ENCODE data around the gene ATP6V1B1.

The ATP6V1B1 gene

DNA sequence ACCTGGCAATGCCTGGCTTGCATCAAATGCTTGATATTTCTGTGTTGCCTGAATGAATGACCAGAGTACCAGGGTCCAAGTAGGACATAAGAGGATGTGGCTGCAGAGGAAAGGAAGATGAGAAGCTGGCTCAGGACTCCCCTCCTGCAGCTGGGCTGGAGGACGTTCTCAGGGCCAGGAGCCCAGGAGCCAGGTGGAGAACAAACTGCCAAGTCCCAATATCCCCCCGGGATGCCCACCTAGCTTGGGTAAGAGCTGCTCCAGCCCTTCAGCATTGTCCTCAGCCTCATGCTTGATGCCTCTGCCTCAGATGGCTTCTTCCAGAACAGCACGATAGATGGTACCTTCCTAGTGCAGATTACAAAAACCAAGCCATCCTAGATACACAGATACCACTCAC lies 8.6 kb upstream of the ATP6V1B1 start:
- no peak for DNase-seq (ENCODE audit: low spot score)

DNA sequence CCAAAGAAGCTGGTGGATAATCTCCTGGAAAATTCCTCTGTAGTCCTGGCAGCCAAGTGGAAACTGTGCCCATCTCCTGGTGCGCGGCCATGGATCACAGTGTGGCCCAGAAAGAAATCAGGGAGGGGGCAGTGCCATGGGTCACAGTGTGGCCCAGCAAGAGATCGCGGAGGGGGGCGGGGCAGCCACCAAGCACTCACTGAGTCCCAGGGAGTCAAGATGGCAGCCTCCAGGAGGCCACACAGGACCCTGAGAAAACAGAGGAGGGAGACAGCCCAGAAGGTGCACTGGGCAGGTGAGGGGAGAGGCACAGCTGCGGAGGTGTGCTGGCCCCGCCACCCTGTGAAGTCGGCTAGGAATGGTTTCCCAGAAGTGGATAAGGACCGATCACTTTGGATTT lies 8.1 kb upstream of the ATP6V1B1 start:
- no peak for DNase-seq (ENCODE audit: low spot score)

DNA sequence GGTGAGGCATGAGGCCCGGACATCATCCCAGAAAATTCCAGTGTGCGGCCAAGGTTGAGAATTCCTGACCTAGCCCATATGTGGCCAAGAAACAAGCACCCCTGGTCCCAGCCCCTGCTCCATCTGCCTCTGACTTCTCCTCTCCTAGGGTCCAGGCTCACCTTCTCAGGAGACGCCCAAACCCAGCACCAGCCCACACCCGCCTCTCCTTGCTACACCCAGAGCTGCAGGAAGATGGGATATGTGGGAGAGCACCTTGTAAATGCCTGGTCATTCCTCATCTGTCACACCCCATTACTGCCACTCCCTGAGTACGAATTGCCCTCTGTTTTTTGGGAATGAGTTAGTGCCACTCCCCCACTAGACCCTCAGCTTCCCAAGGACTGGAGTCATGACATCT lies 7.3 kb upstream of the ATP6V1B1 start:
- no peak for DNase-seq (ENCODE audit: low spot score)

DNA sequence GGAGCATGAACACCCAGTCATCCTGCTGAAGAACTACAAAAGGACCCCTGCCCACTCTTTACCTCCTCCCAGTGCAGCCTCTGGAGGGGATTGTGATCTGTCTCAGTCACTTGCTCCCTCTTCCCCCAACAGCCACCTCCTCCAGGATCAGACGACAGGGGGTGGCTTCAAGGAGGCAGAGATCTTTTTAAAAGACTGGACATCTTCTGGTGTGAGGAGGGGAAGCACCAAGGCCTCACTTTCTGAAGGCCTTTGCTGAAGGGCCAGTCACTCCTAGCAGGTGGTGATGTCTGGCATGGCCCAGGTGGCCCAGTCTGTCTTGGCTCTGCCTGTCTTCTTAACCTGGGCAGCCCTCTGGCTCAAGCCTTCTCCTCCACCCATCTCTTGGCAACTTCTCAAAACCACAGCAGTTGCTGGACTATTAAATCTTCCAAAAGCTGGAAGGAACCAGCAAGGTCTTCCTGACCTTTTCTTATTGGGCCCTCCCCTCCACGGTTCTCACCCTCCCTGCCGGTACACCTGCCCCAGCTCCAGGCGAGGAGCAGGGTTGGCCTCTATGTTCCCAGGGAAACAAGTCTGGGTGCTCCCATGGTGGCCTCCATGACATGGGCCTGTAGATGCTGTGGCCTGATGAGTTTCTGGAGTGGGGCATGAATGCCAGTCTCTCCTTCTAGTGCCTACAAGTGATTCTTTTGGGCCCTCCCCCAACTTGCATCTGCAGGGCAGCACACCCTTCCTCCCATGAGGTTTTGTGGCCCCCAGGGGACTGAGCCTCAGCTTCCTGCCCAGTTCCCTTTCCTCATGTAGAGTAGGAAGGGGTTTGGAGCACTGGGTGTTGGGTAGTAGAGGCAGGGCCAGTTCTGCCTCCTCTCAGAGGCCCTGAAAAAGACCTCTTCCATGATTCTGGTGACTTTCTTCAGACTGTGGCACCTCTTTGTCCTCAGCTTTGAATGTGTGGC lies 5.0 kb upstream of the ATP6V1B1 start:
- DNase-seq (ENCODE audit: low spot score): no peak

DNA sequence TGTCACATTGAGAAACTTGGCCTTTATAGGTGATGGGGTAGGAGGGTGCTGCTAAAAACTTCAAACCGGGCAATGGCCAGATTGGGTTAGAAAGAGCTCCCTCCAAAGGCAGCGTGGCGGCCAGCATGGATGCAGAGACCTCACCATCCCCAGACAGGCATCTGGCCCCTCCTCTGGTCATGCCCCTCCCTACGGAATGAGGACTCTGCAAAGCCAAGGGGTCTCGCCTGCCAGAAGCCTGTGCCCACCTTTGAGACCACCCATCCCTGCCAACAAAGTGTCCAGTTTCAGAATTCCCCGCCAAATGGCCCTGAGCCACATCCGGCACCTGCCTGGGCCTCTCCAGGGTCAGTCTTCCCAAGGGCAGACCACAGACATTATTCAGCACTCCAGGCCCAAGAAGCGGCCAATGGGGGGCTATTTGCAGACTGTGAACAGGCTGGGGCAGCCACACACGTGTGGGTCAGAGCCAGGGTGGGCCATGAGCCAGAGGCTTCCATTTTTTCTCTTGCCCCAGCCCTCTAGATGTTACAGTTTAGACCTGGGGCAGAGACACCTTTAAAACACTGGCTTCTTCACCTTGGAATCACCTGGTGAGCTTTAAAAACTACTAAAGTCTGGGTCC lies 4.2 kb upstream of the ATP6V1B1 start:
- no peak for DNase-seq (ENCODE audit: low spot score)

DNA sequence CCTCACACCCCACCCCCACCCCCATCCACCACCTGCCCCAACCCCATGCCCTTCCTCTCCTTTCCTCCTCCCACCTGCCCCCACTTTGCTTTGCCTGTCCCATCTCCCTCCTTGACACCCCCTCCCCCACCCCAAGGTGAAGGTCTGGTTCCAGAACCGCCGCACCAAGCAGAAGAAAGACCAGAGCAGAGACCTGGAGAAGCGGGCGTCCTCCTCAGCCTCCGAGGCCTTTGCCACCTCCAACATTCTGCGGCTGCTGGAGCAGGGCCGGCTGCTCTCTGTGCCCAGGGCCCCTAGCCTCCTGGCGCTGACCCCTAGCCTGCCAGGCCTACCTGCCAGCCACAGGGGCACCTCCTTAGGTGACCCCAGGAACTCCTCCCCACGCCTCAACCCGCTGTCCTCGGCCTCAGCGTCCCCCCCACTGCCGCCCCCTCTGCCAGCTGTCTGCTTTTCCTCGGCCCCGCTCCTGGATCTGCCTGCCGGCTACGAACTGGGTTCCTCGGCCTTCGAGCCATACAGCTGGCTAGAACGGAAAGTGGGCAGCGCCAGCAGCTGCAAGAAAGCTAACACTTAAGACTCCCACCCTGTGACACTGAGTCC lies 3.0 kb upstream of the ATP6V1B1 start:
- no peak for DNase-seq (ENCODE audit: low spot score)

DNA sequence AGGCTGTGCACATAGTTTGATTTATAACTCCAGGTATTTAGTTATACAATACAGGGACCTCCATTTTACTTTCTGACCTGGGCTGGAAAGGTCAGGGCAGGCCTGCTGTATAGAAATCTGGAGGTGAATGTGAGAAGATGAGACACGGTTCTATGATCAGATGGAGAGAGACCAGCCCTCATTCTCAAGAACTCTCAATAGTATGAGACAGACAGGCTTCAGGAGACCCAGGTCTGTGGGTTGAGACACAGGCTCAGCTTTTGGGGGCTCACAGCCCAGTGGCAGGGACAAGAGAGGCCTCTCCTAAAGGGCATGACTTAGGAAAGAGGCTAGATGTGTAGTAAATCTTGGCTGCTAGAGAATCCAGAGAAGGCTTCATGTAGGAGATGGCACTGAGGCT lies 719 bp upstream of the ATP6V1B1 start:
- DNase-seq (ENCODE audit: low spot score): no peak

DNA sequence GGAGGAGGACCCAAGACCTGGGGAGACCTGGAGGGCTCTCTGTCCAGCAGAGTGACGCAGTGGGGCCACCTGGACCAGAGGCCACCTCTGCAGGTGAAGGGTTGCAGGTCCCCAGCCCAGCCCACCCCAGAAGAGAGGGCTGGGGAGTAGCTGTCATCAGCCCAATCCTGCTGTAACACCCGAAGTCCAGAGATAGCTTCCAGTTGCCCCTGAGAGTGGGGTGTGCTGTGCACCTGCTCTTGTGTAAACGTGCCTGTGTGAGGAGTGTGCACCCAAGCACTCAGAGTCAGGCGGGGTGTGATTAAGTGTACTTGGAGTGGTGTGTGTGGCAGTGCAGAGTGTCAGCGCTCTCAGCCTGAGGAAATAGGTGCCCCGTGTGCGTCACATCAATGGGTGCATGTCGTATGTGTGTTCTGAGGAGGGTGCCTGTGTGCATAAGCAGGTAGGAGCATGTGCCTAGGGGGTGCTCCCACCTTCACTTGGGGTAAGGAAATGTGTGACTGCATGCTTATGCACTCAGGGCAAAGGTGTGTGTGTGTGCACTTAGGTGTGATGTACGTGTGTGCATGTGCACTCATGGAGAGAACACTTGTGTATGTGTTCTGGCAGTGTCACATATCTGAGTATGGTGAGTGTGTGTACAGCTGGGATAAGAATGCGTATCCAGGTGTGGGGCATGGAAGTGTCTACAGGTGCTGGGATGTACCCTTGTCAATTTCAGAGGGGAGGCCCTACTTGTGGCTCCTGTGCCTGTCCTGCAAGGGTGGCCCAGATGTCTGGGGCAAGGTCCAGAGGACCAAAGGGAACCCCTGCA lies 672 bp downstream of the ATP6V1B1 start:
- DNase-seq (ENCODE audit: low spot score): no peak

DNA sequence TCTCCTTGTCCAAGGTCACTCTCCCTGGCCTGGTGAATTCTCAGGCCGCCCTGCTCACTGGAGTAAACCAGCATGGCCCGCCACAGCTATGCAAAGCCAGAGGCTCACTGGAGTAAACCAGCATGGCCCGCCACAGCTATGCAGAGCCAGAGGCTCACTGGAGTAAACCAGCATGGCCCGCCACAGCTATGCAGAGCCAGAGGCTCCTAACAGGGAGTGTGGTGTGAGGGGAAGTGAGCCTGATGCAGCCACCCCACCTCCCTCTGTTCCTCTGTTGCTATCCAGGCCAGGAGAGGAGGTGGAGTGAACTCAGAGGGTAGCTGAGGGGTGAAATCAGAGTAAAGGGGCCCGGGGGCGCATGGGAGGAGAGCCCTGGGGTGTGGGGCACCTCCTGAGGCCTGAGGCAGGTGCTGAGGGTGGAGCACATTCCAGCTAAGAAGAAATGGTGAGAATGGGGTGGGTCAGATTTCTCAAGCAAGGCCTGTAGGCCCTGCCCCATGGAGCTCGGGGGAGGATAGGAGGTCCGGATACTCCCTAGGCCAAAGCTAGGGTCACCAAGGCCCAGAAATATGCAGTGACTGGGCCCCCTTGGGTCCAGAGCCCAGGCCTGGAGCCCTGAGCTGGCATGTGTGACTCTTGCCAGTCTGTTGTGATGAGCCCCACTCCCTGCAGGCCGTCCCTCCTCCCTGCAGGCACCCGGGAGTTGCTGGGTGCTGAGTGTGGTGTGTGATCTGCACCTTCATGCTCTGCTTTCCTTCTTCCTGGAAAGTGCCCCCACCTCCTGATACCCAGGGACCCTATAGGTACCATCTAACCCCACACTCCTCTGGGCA lies 1.5 kb downstream of the ATP6V1B1 start:
- no peak for DNase-seq (ENCODE audit: low spot score)

DNA sequence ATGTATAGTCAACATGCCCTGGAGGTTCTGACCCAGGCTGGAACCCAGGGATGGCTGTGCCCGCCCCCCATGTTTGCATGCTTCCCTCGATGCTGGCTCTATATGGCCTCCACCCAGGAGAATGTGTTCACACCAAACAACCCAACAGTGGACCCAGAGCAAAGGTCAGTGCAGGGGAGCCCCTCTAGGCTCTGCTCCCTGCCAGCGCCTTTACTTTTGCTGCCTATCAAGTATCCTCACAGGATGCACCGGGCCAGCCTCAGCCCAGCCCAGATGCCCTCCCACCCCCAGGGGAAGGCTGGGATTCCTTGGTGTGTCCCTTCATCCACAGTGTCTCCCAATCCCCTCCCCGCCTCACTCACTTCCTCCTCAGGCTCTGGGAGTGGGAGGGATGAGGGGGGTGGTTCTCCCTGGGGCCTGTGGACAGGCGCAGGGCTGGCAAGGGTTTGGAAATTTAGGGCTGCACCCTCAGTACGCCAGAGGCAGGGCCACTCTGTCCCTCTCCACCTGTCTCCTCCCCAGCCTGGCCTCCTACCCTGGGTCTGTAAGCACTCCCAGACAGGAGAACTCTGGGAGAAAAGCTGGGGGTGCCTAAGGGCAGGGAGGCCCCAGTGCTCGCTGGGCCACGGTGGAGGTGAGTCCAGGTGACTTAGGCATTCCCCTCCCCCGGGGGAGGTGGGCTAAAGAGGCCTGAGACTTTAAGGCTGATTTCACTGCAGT lies 2.3 kb downstream of the ATP6V1B1 start:
- DNase-seq (ENCODE audit: low spot score): no peak

DNA sequence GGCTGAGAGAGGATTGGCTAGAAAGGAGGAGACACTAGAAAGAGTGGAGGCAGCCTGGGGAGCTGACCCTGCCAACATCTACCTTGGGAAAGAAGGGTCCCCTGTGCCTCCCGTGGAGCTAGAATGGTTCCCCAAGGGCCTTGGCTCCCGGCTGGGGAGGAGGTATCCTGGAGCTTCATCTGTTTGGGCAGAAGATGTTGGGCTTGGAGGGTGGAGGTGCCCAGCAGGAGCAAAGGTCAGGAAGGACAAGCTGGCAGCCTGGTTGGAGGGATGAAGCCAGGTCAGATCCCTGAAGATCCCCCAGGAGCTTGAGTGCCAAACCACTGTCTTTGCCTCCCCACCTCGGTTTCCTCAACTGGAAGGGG lies 2.9 kb downstream of the ATP6V1B1 start:
- no peak for DNase-seq (ENCODE audit: low spot score)

DNA sequence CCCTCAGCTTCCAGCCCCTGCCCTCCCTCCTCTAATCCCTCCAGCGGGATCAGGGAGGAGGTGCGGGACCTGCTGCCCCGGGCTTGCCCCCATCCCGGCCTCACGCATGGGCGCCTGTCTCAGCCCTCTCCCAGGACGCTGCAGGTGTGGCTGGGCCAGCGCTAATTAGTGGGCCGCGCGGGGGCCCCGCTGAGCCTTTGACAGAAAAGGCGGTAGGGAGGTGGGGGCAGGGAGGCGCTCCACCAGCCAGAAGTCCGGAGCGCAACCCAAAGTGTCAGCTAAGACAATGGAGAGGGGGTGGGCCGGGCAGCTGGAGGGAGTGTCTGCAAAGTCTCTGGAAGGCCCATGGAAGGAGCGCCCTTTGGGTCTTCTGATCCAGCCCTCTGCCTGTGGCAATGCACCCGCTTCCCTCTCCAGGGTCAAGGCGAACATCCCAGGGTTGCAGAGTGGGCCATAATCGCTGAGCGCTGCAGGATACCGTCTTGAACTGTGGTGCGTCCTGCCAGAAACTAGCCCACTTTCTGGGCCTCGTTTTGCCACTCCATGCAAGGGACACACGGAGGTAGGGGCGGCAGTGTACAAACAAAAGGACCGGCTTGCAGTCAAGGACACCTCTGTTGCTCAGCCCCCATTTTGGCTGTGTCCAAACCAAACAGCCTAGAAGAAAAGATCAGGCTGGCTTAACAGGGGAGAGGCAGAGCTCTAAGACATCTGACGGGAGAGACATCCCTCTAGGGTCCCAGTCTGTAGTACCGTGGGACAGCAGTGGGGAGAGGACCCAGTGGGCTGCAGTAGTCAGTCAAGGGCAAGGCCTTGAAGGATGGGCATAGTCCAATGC lies 3.5 kb downstream of the ATP6V1B1 start:
- no peak for DNase-seq (ENCODE audit: low spot score)

DNA sequence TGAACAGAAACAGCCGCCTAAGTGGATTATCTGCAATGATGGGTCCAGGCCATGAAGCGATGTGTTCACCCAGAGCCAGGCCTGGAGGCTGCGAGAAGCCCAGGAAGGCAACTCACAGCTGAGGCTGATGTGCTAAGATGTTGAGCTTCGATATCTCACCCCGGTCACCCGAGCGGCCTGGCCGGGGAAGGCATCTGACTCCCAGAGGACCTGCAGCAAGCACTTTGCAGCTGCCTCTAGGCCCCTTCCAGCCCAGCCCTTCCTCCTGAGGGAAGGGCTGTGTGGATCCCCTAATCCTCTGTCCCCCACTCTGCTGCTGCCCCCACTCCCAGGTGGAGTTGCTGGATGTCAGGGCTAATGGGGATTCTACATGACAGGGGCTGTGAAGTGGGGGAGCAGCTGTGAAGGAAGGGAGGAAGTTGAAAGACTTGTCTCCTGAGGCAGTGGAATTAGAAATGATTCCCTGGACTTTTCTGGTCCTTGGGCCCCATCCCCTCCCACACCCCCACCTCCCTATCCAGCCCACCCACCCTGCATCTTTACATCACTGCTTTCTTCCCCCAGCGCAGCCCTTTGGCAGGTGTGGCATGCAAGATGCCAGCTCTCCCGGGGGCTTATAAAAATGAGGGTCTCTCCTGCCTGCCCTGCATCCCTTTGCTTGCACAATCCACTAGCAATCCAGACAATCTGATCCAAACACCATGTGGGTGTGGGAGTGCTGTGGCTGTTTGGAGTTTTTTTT lies 4.3 kb downstream of the ATP6V1B1 start:
- no peak for DNase-seq (ENCODE audit: low spot score)

DNA sequence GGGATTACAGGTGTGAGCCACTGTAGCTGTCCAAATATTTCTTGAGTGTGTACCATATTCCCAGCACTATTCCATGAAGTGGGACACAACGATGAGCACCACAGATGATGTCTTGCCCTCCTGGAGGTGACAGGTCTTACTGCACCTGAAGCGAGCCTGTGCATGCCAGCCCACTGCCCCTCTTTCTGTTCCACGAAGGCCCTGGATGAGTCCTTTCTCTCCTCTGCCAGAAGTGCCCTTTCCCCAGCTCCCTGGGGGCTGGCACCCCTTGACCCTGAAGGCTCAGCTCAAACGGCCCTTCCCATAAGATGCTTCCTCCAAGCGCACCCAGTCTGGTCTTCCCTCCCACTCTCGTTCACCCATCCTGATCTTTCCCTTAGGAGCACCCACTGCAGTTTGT lies 5.5 kb downstream of the ATP6V1B1 start:
- DNase-seq (ENCODE audit: low spot score): no peak

DNA sequence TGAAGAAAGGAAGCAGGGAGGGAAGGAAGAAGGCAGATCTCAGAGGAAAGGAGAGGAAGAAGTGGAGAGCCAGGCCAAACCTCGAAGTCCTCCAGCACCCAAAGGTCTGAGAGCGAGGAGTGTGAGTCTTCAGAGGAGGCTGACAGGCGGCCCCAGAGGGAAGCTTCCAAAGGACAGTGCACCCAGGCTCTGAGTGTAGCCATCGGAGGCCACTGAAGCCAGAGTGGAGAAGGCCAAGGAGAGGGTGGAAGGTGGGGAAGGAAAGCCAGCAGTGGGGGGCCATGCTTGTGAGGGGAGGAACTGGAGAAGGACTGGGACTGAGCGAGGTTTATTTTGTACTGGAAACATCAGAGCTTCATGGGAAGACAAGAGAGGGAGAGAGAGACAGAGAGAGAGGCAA lies 6.0 kb downstream of the ATP6V1B1 start:
- DNase-seq (ENCODE audit: low spot score): no peak

DNA sequence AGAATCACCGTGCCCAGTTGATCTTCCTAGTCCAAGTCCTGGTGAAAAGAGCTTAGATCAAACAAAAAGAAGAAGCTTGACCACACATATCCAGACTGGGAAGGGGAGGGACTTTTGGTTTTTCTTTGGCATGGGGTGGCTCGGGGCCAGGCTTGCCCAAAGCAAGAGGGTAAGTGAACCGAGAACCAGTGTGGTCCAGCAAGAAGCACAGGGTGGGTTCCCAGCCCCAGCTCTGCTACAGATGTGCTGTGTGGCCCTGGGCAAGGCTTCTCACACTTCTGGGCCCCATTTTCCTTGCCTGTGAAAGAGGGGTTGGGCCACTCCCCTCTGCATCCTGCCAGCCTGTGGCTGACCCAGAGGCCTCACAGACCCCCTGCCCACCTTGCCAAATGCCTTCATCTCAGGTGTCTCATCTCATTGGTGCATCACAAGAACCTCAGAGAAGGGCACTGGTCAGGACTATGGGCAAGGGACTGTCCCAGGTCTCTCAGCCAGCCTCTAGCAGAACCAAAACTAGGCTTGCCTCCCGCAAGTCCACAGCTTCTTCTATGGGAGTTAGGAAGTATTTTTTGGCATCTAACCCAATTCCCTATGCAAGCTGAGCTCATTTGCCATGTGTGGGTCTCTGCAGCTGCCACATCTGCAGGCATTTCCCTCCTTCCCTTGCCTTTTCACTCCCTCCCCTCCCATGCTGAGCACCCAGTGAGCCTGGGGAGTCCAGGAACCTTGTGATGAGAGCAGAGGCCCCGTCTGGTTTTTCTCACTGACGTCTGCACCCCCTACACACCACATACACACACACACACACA lies 6.9 kb downstream of the ATP6V1B1 start:
- no peak for DNase-seq (ENCODE audit: low spot score)

DNA sequence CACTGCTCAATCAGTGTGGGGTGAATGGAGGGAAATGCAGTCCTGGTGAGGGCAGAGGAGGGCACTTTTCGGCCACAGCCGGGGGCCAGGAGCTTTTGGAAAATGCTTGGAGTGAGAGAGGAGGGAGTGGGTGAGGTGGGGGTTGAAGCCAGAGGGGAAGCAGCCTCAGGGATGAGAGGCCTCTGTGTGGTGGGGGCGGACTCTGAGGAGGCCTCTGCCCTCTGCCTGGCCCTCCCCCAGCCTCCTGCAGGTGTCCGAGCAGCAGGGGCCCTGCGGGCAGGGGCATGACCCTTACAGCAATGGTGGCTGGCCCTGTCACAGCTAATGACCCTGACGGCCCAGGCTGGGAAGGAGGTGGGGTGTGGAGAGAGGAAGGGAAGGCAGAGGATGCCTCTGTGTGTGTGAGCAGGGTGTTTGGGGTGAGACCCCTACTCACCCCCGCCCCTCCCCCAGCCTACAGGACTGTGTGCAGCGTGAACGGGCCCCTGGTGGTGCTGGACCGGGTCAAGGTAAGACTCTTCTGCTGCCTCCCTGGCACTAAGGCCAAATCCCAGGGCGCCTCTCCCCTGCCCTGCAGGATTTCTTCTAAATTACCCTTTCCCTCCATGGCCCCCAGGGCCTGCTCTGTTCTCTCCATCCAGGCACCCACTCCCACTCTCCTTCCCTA lies 7.6 kb downstream of the ATP6V1B1 start:
- DNase-seq (ENCODE audit: low spot score): no peak

All from COLO829 (cell line).